Transverse colon (tissue), 4 donors: Measurements from ENCODE around the gene GAS5. TPM values are rescaled to one million over a fixed set of nuclear protein-coding genes. Genes with fewer than 3 reads are reported as not detected.

Experiments used
- DNase-seq: peaks from one replicate; pipeline ENCODE4 v3.0.0-alpha.2; 2019
- H3K27ac ChIP-seq, 4 donors: fragments of 200-600 bp; sonication (generic); 2 replicates each; pipeline ENCODE4 v1.5.1; 2016 to 2018; ENCODE audit warnings: inconsistent platforms in 4 of 4
- H3K27me3 ChIP-seq: fragments of 200-600 bp; sonication (generic); 2 replicates; pipeline ENCODE4 v1.5.1; 2017; ENCODE audit warnings: inconsistent platforms
- H3K36me3 ChIP-seq, 4 donors: fragments of 200-600 bp; sonication (generic); 2 replicates each; pipeline ENCODE4 v1.5.1; 2017 to 2019; ENCODE audit warnings: inconsistent platforms in 4 of 4
- H3K4me1 ChIP-seq, 4 donors: fragments of 200-600 bp; sonication (generic); 2 replicates each; pipeline ENCODE4 v1.5.1; 2017 to 2020; ENCODE audit warnings: inconsistent platforms in 4 of 4
- H3K4me3 ChIP-seq, 4 donors: fragments of 200-600 bp; sonication (generic); 1 replicate in 1 of 4; 2 replicates in 3 of 4; pipeline versions ENCODE4 v1.5.1 to v1.6.1; 2017 to 2019; ENCODE audit warnings: inconsistent platforms in 4 of 4
- H3K9me3 ChIP-seq, 2 donors: fragments of 200-600 bp; sonication (generic); 2 replicates each; pipeline ENCODE4 v1.5.1; 2017 to 2019; ENCODE audit warnings: inconsistent platforms in 2 of 2
- EP300 ChIP-seq: sonication (generic); formaldehyde crosslinking; IDR thresholded peaks from one replicate; pipeline ENCODE4 v1.6.1; 2017; ENCODE audit warnings: antibody characterized with exemption, low read depth
- POLR2A ChIP-seq: fragments of 450-650 bp; IDR thresholded peaks from one replicate; pipeline ENCODE4 v1.6.1; 2016; ENCODE audit warnings: antibody characterized with exemption, mild to moderate bottlenecking, moderate library complexity
- POLR2AphosphoS5 ChIP-seq, 3 donors: sonication (generic); formaldehyde crosslinking; IDR thresholded peaks; one replicate each; pipeline ENCODE4 v1.6.1; 2016; ENCODE audit warnings: antibody characterized with exemption in 3 of 3
- WGBS, 2 donors: methylation state at CpG; one replicate each; pipeline ENCODE4 v1.1.5; 2018; ENCODE audit warnings: low coverage in 1 of 2; 5-methylcytosine and 5-hydroxymethylcytosine counted together
- in situ Hi-C, 4 donors: fragments of 200-750 bp; cut with MboI; loops; one replicate each; pipeline versions ENCODE4 v1.15.0 to v1.15.1; 2017; ENCODE audit warnings: low sequenced_read_pairs in 3 of 4, low pct_ligation_motif_present in 1 of 4, low pct_unique_long_range_greater_than_20kb in 1 of 4
- intact Hi-C: fragments of 100-400 bp; cut with DNase I; formaldehyde crosslinking; loops from one replicate; pipeline ENCODE4 v1.15.1; 2023; ENCODE audit warnings: low total_unique reads
- total RNA-seq, 4 donors: library from RNA; depleted of rRNA; stranded (reverse); fragments of >200 nt; gene quantifications; one replicate each; pipeline ENCODE4 v1.1.0, GENCODE V29; 2016
- TF ChIP-seq, protein P1 (sequence below), 5 experiments: fragments of 200-600 bp in 3 of 5; fragments of 450-650 bp in 2 of 5; sonication (generic) in 3 of 5; IDR thresholded peaks; 1 replicate in 2 of 5; 2 replicates in 3 of 5; pipeline ENCODE4 v1.5.1; 2016 to 2017; ENCODE audit warnings: antibody characterized with exemption in 5 of 5, inconsistent platforms in 3 of 5, mild to moderate bottlenecking in 2 of 5, moderate library complexity in 1 of 5

GAS5 gene
- total RNA-seq = 100 to 1,000 TPM in 3 of 4 donors, 10 to 100 TPM in 1; 82.7 to 435 (median 193) TPM

- intact Hi-C loops (no loop called here), in situ Hi-C loops (no loop called here)
- Histone ChIP-seq H3K4me1 (peaks cover 10 to 52% (median 34%) of the 10 kb centered on the region in 4 donors), H3K27ac (peak within 1 kb of the TSS; percentile 95 to 98 (median 97)), H3K9me3 (no peaks in the 10 kb centered on the region), H3K36me3 (peaks cover 0 to 25% (median 12%) of the 10 kb centered on the region in 4 donors), H3K27me3 (no peaks in the 10 kb centered on the region), H3K4me3 (peak within 1 kb of the TSS; percentile 57 to 75 (median 70))
- peak; percentile 100 for DNase-seq
- WGBS, 2 donors = 0% methylated on average over 10 to 27 of the region's 30 CpGs
- TF ChIP-seq POLR2A (peak; percentile 99), POLR2AphosphoS5 (IDR thresholded peaks at IDR 0.05) (peak; percentile 99), EP300 (no peak)
- TF ChIP-seq, protein P1, sequence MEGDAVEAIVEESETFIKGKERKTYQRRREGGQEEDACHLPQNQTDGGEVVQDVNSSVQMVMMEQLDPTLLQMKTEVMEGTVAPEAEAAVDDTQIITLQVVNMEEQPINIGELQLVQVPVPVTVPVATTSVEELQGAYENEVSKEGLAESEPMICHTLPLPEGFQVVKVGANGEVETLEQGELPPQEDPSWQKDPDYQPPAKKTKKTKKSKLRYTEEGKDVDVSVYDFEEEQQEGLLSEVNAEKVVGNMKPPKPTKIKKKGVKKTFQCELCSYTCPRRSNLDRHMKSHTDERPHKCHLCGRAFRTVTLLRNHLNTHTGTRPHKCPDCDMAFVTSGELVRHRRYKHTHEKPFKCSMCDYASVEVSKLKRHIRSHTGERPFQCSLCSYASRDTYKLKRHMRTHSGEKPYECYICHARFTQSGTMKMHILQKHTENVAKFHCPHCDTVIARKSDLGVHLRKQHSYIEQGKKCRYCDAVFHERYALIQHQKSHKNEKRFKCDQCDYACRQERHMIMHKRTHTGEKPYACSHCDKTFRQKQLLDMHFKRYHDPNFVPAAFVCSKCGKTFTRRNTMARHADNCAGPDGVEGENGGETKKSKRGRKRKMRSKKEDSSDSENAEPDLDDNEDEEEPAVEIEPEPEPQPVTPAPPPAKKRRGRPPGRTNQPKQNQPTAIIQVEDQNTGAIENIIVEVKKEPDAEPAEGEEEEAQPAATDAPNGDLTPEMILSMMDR (IDR thresholded peaks at IDR 0.05) = peak in 1 of 5 experiments; percentile 23
Observed at GRCh38 chr1:173867753-173868265, at the start of gene GAS5. TSS of gene GAS5 (minus strand) at chr1:173867989.

- H3K27me3 ChIP-seq = no peaks in the 10 kb centered on the region
- no peak for DNase-seq
- WGBS, 2 donors = 89 to 100% methylated on average over 3 of the region's 3 CpGs
- no peak within 1 kb of the TSS for H3K27ac ChIP-seq
- no peaks in the 10 kb centered on the region for H3K4me1 ChIP-seq
- TF ChIP-seq POLR2A (no peak), EP300 (no peak), POLR2AphosphoS5 (IDR thresholded peaks at IDR 0.05) (no peak)
- TF ChIP-seq, protein P1 (IDR thresholded peaks at IDR 0.05) = no peak
- in situ Hi-C loops = no loop called here
- no peaks in the 10 kb centered on the region for H3K9me3 ChIP-seq
- H3K4me3 ChIP-seq = no peak within 1 kb of the TSS
- intact Hi-C loops = no loop called here
- no peaks in the 10 kb centered on the region for H3K36me3 ChIP-seq
Observed at GRCh38 chr1:173917149-173917548, 49.4 kb upstream of the GAS5 start, which contains the start of gene SERPINC1. TSS of gene SERPINC1 (minus strand) at chr1:173917327. CDS start at chr1:173917259, 68 bp downstream.

DNA sequence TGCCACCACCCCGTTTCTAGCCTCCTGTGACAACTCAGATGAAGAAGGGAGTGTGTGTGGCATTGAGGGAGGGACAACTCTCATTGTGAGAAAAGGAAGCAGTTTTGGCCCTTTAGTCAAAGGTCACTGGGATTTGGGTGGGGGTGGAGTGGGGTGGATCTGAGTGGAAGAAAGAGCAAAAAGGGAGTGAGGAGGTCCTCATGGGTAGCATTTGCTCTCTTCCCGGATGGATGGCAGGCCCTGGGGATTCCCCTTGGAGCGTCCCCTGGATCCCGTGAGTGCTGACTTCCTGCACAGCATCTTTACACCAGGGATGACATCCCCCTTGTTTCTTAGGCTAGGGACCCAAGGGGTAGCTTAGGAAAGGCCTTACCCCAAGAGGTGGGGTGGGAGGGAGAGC, 48.9 kb upstream of the GAS5 start:
- 67 to 78% methylated on average over 1 to 4 of the region's 4 CpGs for WGBS, 2 donors
- intact Hi-C loops (no loop called here), in situ Hi-C loops (no loop called here)
- Histone ChIP-seq H3K4me1 (no peaks in the 10 kb centered on the region), H3K27me3 (no peaks in the 10 kb centered on the region), H3K27ac (no peak overlapping the region), H3K36me3 (no peaks in the 10 kb centered on the region), H3K4me3 (no peak overlapping the region), H3K9me3 (no peaks in the 10 kb centered on the region)
- TF ChIP-seq, protein P1 (IDR thresholded peaks at IDR 0.05) = no peak
- TF ChIP-seq POLR2AphosphoS5 (IDR thresholded peaks at IDR 0.05) (no peak), POLR2A (no peak), EP300 (no peak)
- no peak for DNase-seq

DNA sequence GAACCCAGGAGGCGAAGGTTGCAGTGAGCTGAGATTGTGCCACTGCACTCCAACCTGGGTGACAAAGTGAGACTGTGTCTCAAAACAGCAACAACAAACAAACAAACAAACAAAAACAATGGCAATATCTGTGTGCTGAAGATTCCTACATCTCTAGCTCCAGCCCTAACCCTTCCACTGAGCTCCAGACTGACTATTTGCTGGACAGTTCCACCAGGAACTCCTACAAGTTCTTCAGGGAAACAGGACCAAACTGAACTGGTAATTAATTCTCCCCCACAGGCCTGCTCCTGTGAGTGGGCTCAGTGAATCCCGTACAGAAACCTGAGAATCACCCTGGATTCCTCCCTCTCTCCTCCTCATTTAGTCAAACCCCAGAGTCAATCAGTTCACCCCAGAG, 47.8 kb upstream of the GAS5 start:
- Histone ChIP-seq H3K4me3 (no peak overlapping the region), H3K27me3 (no peaks in the 10 kb centered on the region), H3K36me3 (no peaks in the 10 kb centered on the region), H3K9me3 (no peaks in the 10 kb centered on the region), H3K27ac (no peak overlapping the region), H3K4me1 (no peaks in the 10 kb centered on the region)
- WGBS, 2 donors = 88 to 93% methylated on average over 2 of the region's 2 CpGs
- intact Hi-C loops (no loop called here), in situ Hi-C loops (no loop called here)
- no peak for DNase-seq
- TF ChIP-seq POLR2AphosphoS5 (IDR thresholded peaks at IDR 0.05) (no peak), EP300 (no peak), POLR2A (no peak)
- TF ChIP-seq, protein P1 (IDR thresholded peaks at IDR 0.05) = no peak
